IMR-90 (cell line): ENCODE measurements around the gene SMARCA2.
A peak's percentile ranks its signal among the peaks of the same experiment; 100 is the strongest.

Source experiments
- CEBPB ChIP-seq: IDR thresholded peaks from 2 replicates; pipeline ENCODE4 v1.6.1; 2012; ENCODE audit warnings: low read depth, low read length, improper control_type of control experiment
- CTCF ChIP-seq: conservative IDR thresholded peaks from 2 replicates; pipeline ENCODE4 v1.5.1; 2012; ENCODE audit warnings: mild to moderate bottlenecking, low read depth, low read length, improper control_type of control experiment
- POLR2A ChIP-seq: IDR thresholded peaks from 2 replicates; pipeline ENCODE4 v1.6.1; 2012; ENCODE audit warnings: mild to moderate bottlenecking, low read depth, low read length
- RFX5 ChIP-seq: IDR thresholded peaks from 2 replicates; pipeline ENCODE4 v1.8.0; 2012; ENCODE audit warnings: low read depth, mild to moderate bottlenecking, low read length, moderate library complexity

- no peak for TF ChIP-seq CTCF
- TF ChIP-seq CEBPB: peak; percentile 86
- TF ChIP-seq POLR2A: no peak
- no peak for TF ChIP-seq RFX5
These were observed 212.2 kb downstream of the SMARCA2 start for GRCh38 chr9:2227144-2227867.
